Measurements from ENCODE around the gene TTC39A.
"Not testable (repeated sequence)": the region's sequence is repeated elsewhere in the genome, so short reads cannot be mapped to it uniquely, and the experiment has no call there.

Gene TTC39A

GRCh38 chr1:51336711-51337110, 6.3 kb upstream of the TTC39A start:
- DNase-seq (ENCODE audit: low read depth): no peak

GRCh38 chr1:51336004-51336403, 5.6 kb upstream of the TTC39A start:
- DNase-seq (ENCODE audit: low read depth): no peak

GRCh38 chr1:51331206-51332100, 1.1 kb upstream of the TTC39A start:
- DNase-seq (ENCODE audit: low read depth): no peak

GRCh38 chr1:51329443-51330325, 678 bp downstream of the TTC39A start:
- DNase-seq (ENCODE audit: low read depth): no peak

- DNase-seq (ENCODE audit: low read depth): no peak
These were observed 1.4 kb downstream of the TTC39A start for GRCh38 chr1:51328926-51329325.

GRCh38 chr1:51328279-51328678, 2.1 kb downstream of the TTC39A start:
- no peak for DNase-seq (ENCODE audit: low read depth)

- DNase-seq (ENCODE audit: low read depth): no peak
These were observed 3.0 kb downstream of the TTC39A start for GRCh38 chr1:51327386-51327785.

GRCh38 chr1:51326839-51327238, 3.5 kb downstream of the TTC39A start:
- no peak for DNase-seq (ENCODE audit: low read depth)

- no peak for DNase-seq (ENCODE audit: low read depth)
These were observed 4.2 kb downstream of the TTC39A start for GRCh38 chr1:51325878-51326755.

GRCh38 chr1:51325391-51325790, 5.0 kb downstream of the TTC39A start:
- DNase-seq (ENCODE audit: low read depth): no peak

GRCh38 chr1:51325011-51325385, 5.4 kb downstream of the TTC39A start:
- DNase-seq (ENCODE audit: low read depth): not testable (repeated sequence)

- DNase-seq (ENCODE audit: low read depth): no peak
These were observed 5.9 kb downstream of the TTC39A start for GRCh38 chr1:51324251-51325010.

GRCh38 chr1:51323778-51324177, 6.6 kb downstream of the TTC39A start:
- DNase-seq (ENCODE audit: low read depth): no peak

- DNase-seq (ENCODE audit: low read depth): no peak
These were observed 7.8 kb downstream of the TTC39A start for GRCh38 chr1:51322417-51323101.

GRCh38 chr1:51321924-51322280, 8.5 kb downstream of the TTC39A start:
- DNase-seq (ENCODE audit: low read depth): no peak

- DNase-seq (ENCODE audit: low read depth): no peak
These were observed 9.1 kb downstream of the TTC39A start for GRCh38 chr1:51320967-51321923.

GRCh38 chr1:51317798-51318197, 12.6 kb downstream of the TTC39A start:
- no peak for DNase-seq (ENCODE audit: low read depth)

GRCh38 chr1:51316846-51317120, 13.6 kb downstream of the TTC39A start:
- DNase-seq (ENCODE audit: low read depth): no peak

- DNase-seq (ENCODE audit: low read depth): no peak
These were observed 14.1 kb downstream of the TTC39A start for GRCh38 chr1:51316113-51316845.

Measured in T follicular helper cell (primary cell).